ENCODE measurements around the gene MYD88. TPM values are rescaled to one million over a fixed set of nuclear protein-coding genes. Genes with fewer than 3 reads are reported as not detected.

Gene MYD88
- total RNA-seq, 1 donor from 2014 or later, result 31.1 TPM

DNA sequence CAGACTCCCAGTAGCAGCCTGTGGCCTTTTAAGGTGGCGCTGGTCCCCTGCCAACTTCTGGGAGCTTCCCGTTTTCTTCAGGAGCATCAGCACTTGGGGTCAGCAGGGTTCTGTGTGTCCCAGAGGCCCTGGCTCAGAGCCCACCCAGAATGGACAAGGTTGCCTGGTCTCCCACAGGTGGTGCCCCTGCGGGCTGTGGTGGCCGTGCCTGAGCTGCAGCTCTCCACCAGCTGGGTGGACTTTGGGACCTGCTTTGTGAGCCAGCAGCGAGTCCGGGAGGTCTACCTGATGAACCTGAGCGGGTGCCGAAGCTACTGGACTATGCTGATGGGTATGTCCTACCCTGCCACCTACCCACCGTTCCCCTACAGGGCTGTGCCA lies 17.0 kb upstream of the MYD88 start:
- H3K27ac Mint-ChIP-seq, result no peak overlapping the region
- H3K27me3 Mint-ChIP-seq, result no peaks in the 10 kb centered on the region
- no peaks in the 10 kb centered on the region for H3K4me1 Mint-ChIP-seq (ENCODE audit: unreplicated experiment)
- peaks cover 15% of the 10 kb centered on the region for H3K36me3 Mint-ChIP-seq
- TF ChIP-seq, protein P1, sequence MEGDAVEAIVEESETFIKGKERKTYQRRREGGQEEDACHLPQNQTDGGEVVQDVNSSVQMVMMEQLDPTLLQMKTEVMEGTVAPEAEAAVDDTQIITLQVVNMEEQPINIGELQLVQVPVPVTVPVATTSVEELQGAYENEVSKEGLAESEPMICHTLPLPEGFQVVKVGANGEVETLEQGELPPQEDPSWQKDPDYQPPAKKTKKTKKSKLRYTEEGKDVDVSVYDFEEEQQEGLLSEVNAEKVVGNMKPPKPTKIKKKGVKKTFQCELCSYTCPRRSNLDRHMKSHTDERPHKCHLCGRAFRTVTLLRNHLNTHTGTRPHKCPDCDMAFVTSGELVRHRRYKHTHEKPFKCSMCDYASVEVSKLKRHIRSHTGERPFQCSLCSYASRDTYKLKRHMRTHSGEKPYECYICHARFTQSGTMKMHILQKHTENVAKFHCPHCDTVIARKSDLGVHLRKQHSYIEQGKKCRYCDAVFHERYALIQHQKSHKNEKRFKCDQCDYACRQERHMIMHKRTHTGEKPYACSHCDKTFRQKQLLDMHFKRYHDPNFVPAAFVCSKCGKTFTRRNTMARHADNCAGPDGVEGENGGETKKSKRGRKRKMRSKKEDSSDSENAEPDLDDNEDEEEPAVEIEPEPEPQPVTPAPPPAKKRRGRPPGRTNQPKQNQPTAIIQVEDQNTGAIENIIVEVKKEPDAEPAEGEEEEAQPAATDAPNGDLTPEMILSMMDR (conservative IDR thresholded peaks at IDR 0.05), result no peak
- no peak for DNase-seq (ENCODE audit: extremely low spot score, unreplicated experiment)
- no peak overlapping the region for H3K4me3 Mint-ChIP-seq
- H3K9me3 Mint-ChIP-seq, result no peaks in the 10 kb centered on the region

DNA sequence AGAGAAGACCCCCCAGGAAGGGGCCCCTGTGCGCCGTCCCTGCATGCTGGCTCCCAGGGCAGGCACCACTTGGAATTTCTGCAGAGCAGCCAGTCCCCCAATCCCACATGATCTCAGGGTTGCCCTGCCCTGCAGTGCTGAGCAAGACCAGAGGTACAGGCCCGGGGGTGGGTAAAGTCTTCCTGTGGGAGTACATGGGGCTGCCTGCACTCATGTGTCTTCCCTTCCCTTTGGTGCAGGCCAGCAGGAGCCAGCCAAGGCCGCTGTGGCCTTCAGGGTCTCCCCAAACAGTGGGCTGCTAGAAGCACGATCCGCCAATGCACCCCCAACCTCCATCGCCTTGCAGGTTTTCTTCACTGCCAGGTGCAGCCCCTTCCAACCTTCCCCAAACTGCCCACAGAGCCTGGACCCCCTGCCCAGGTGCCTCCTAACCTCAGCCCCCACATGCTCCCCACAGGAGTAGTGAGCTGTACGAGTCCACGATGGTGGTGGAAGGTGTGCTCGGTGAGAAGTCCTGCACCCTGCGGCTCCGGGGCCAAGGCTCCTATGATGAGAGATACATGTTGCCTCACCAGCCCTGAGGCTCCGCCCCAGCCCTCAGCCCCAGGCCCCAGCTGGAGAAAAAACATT lies 16.5 kb upstream of the MYD88 start:
- Mint-ChIP-seq H3K4me1 (ENCODE audit: unreplicated experiment) (no peaks in the 10 kb centered on the region), H3K27ac (no peak overlapping the region), H3K9me3 (no peaks in the 10 kb centered on the region), H3K27me3 (no peaks in the 10 kb centered on the region), H3K4me3 (no peak overlapping the region), H3K36me3 (peaks cover 15% of the 10 kb centered on the region)
- peak; percentile 59 for DNase-seq (ENCODE audit: extremely low spot score, unreplicated experiment)
- TF ChIP-seq, protein P1 (conservative IDR thresholded peaks at IDR 0.05), result no peak

DNA sequence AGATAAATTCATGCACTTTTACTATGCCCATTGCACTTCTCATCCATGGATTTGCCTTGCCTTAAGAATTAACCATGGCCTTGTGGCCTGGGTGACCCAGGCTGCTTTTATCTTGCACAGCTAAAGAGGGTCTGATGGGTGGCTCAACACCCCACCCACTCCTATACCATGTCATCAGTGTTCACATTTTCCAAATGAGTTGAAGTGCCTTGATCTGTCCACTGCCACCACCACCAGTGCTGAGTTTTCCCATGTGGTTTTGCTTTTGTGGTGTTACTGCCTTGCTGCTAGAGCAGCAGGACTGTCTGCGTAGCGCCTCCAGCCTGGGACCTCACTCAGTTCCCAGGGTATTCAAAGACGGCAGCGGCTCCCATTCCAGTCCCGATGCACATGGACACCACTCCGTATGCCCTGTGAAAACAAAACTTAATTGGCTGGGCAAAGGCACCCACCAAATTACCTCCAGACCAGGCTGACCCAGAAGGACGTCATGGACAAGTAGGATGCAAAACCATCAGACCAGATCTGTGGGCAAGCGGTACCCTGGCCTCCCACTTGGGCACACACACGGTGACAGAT lies 15.7 kb upstream of the MYD88 start:
- DNase-seq (ENCODE audit: extremely low spot score, unreplicated experiment), result peak; percentile 48
- H3K9me3 Mint-ChIP-seq, result no peaks in the 10 kb centered on the region
- H3K4me1 Mint-ChIP-seq (ENCODE audit: unreplicated experiment), result no peaks in the 10 kb centered on the region
- TF ChIP-seq, protein P1 (conservative IDR thresholded peaks at IDR 0.05), result no peak
- H3K27me3 Mint-ChIP-seq, result no peaks in the 10 kb centered on the region
- H3K4me3 Mint-ChIP-seq, result no peak overlapping the region
- H3K36me3 Mint-ChIP-seq, result peaks cover 15% of the 10 kb centered on the region
- H3K27ac Mint-ChIP-seq, result no peak overlapping the region

DNA sequence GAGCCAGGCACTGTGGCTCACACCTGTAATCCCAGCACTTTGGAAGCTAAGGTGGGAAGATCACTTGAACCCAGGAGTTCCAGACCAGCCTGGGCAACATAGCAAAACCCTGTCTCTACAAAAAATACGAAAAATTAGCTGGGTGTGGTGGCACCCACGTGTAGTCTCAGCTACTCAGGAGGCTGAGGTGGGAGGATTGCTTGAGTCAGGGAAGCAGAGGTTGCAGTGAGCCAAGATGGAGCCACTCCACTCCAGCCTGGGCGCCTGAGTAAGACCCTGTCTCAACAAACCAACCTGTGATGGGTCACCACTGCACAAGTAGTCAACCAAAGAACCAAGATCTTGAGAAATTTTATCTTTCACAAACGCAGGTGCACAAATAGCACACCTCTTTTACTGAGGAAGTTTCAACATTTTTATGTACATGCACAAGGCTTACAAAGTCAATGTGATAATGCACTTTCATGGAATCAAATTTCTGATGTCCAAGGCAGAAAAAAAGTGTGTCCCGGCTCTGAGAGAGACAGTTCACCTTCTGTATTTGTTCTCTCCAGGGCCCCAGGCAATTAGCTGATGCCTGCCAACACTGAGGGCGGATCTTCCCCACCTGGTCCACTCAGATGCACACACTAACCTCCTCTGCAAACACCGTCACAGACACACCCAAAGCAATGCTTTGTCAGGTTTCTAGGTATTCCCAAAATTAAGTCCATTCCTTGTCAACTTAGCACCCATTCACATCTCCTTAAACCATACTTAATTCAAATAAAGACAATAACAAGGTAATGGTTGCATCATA lies 13.9 kb upstream of the MYD88 start:
- DNase-seq (ENCODE audit: extremely low spot score, unreplicated experiment), result peak; percentile 43
- Mint-ChIP-seq H3K36me3 (peaks cover 18% of the 10 kb centered on the region), H3K4me1 (ENCODE audit: unreplicated experiment) (no peaks in the 10 kb centered on the region), H3K9me3 (no peaks in the 10 kb centered on the region), H3K4me3 (no peak overlapping the region), H3K27ac (peak overlapping the region; percentile 54), H3K27me3 (no peaks in the 10 kb centered on the region)
- TF ChIP-seq, protein P1 (conservative IDR thresholded peaks at IDR 0.05), result no peak

DNA sequence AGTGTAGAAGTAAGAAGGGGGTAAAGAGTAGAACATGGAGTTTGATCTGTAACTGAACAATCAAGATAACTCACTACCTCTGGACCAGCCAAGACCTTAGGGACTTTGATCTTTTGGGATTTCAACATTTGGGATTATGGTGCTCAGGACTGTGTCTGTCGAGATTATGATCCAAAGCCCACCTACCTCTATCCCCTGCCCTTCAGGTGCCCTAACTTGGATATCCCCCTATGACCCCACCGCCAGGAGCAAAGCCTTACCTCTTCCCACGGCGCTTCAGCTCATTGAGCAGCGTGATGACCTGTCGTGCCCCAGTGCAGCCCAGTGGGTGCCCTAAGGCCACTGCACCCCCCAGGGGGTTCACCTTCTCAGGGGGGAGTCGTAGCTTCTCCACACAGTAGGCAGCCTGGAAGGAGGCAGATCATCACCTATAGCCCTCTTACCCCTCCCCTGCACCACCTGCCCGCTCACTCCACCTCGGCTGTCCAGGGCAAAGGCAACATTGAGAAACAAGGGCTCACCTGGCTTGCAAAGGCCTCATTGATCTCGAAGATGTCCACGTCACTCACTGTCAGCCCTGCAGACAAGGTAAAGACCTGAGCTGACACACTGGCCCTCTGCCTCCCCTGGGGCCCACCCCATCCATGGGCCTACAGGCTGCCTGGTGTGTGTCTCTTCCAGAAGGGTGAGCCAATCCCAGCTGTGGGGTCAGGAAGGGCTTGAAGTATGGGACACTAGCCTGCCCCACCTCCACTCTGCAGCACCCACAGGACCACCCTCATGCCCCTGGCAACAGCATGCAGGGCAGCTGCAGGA lies 12.9 kb upstream of the MYD88 start:
- H3K9me3 Mint-ChIP-seq, result no peaks in the 10 kb centered on the region
- no peaks in the 10 kb centered on the region for H3K27me3 Mint-ChIP-seq
- peak; percentile 55 for DNase-seq (ENCODE audit: extremely low spot score, unreplicated experiment)
- H3K4me1 Mint-ChIP-seq (ENCODE audit: unreplicated experiment), result no peaks in the 10 kb centered on the region
- H3K4me3 Mint-ChIP-seq, result no peak overlapping the region
- TF ChIP-seq, protein P1 (conservative IDR thresholded peaks at IDR 0.05), result no peak
- H3K27ac Mint-ChIP-seq, result peak overlapping the region; percentile 54
- H3K36me3 Mint-ChIP-seq, result peaks cover 24% of the 10 kb centered on the region

All from type B pancreatic cell (in vitro differentiated cells).